Fibroblast of lung (primary cell): ENCODE results near the gene TGFB2. TPM values are rescaled to one million over a fixed set of nuclear protein-coding genes. Genes with fewer than 3 reads are reported as not detected.

Experiments used
- DNase-seq, 2 donors: peaks; one replicate each; pipeline versions ENCODE4 v3.0.0 to v3.0.0-alpha.2; 2010; ENCODE audit warnings: low read depth in 2 of 2
- H2AFZ ChIP-seq: 2 replicates; pipeline ENCODE4 v1.5.1; 2012; ENCODE audit warnings: low read length, control low read depth, inconsistent platforms
- H3K27ac ChIP-seq: 2 replicates; pipeline ENCODE4 v1.5.1; 2011; ENCODE audit warnings: low read length, control low read depth; ENCODE audit not compliant: insufficient read depth
- H3K27me3 ChIP-seq: 2 replicates; pipeline ENCODE4 v1.5.1; 2011; ENCODE audit warnings: mild to moderate bottlenecking, low read length; ENCODE audit not compliant: control insufficient read depth, insufficient read depth
- H3K36me3 ChIP-seq: 2 replicates; pipeline ENCODE4 v1.5.1; 2011; ENCODE audit warnings: low read length; ENCODE audit not compliant: control insufficient read depth, insufficient read depth
- H3K4me1 ChIP-seq: 2 replicates; pipeline ENCODE4 v1.5.1; 2011; ENCODE audit warnings: low read length; ENCODE audit not compliant: control insufficient read depth, insufficient read depth; ENCODE audit errors: extremely low read depth
- H3K4me2 ChIP-seq: 2 replicates; pipeline ENCODE4 v1.5.1; 2011; ENCODE audit warnings: low read length, control low read depth; ENCODE audit not compliant: insufficient read depth; ENCODE audit errors: extremely low read depth
- H3K4me3 ChIP-seq, 4 experiments: fragments of 200-600 bp in 1 of 4; sonication (generic) in 1 of 4; replicated peaks in 1 of 4; 2 replicates each; pipeline ENCODE4 v1.5.1; 2011 to 2016; ENCODE audit warnings: low read length in 4 of 4, low read depth in 3 of 4, mild to moderate bottlenecking in 3 of 4, control low read depth in 2 of 4, inconsistent platforms in 1 of 4, mixed read lengths in 1 of 4; ENCODE audit not compliant: insufficient read depth in 1 of 4; ENCODE audit errors: control extremely low read depth in 1 of 4
- H3K79me2 ChIP-seq: 2 replicates; pipeline ENCODE4 v1.5.1; 2012; ENCODE audit warnings: mild to moderate bottlenecking, low read length, inconsistent platforms; ENCODE audit not compliant: control insufficient read depth, insufficient read depth
- H3K9ac ChIP-seq: 2 replicates; pipeline ENCODE4 v1.5.1; 2011; ENCODE audit warnings: mild to moderate bottlenecking, low read length, control low read depth; ENCODE audit not compliant: insufficient read depth
- H3K9me3 ChIP-seq: 2 replicates; pipeline ENCODE4 v1.5.1; 2012; ENCODE audit warnings: low read depth, low read length; ENCODE audit not compliant: control insufficient read depth, insufficient read depth
- H4K20me1 ChIP-seq: 2 replicates; pipeline ENCODE4 v1.5.1; 2011; ENCODE audit warnings: low read length; ENCODE audit not compliant: control insufficient read depth, insufficient read depth; ENCODE audit errors: extremely low read depth
- CTCF ChIP-seq, 2 donors: IDR thresholded peaks in 1 of 2; conservative IDR thresholded peaks in 1 of 2; 1 replicate in 1 of 2; 2 replicates in 1 of 2; pipeline ENCODE4 v1.5.1; 2011 to 2012; ENCODE audit warnings: low read length in 2 of 2, control low read depth in 1 of 2, inconsistent platforms in 1 of 2, low read depth in 1 of 2, mild to moderate bottlenecking in 1 of 2
- EZH2 ChIP-seq: IDR thresholded peaks from 2 replicates; pipeline ENCODE4 v1.5.1; 2012; ENCODE audit warnings: low read length, control low read depth, mild to moderate bottlenecking; ENCODE audit errors: missing control alignments
- polyA plus RNA-seq, 2 donors: library from polyadenylated mRNA; depleted of rRNA in 1 of 2; stranded (reverse) in 1 of 2; unstranded in 1 of 2; fragments of >200 nt; gene quantifications; 2 replicates each; pipeline ENCODE4 v1.2.1, GENCODE V29; 2011 to 2012; ENCODE audit warnings: missing spikeins in 1 of 2
- total RNA-seq: library from RNA; depleted of rRNA; stranded (reverse); fragments of >200 nt; gene quantifications from 2 replicates; pipeline ENCODE4 v1.2.1, GENCODE V29; 2014

The TGFB2 gene
- total and polyA plus RNA-seq, 2 donors (not counting 1 experiment from before 2014, with no cell fraction given), result 13.9 to 29.1 TPM

- no peaks in the 10 kb centered on the region for H3K79me2 ChIP-seq
- no peak for DNase-seq
- no peak overlapping the region for H3K27ac ChIP-seq
- H4K20me1 ChIP-seq, result no peaks in the 10 kb centered on the region
- H3K4me3 ChIP-seq, result no peak overlapping the region
- no peaks in the 10 kb centered on the region for H3K4me1 ChIP-seq
- H3K9ac ChIP-seq, result no peak overlapping the region
- H3K36me3 ChIP-seq, result no peaks in the 10 kb centered on the region
- TF ChIP-seq EZH2 (no peak), CTCF (conservative IDR thresholded peaks at IDR 0.05 in 1 of 2, IDR thresholded peaks at IDR 0.05 in 1 of 2; ENCODE audit: low read depth in 1 of 2, low read length in 2 of 2) (no peak)
- no peaks in the 10 kb centered on the region for H3K27me3 ChIP-seq
- H3K9me3 ChIP-seq, result no peaks in the 10 kb centered on the region
- no peak overlapping the region for H2AFZ ChIP-seq
- H3K4me2 ChIP-seq, result no peak overlapping the region
Measured at GRCh38 chr1:218443255-218443654, 98.1 kb downstream of the TGFB2 start.

- no peak overlapping the region for H3K27ac ChIP-seq
- no peaks in the 10 kb centered on the region for H3K79me2 ChIP-seq
- H3K9ac ChIP-seq, result no peak overlapping the region
- no peak overlapping the region for H3K4me2 ChIP-seq
- H3K36me3 ChIP-seq, result no peaks in the 10 kb centered on the region
- H3K4me1 ChIP-seq, result no peaks in the 10 kb centered on the region
- DNase-seq, result no peak
- no peaks in the 10 kb centered on the region for H4K20me1 ChIP-seq
- H3K27me3 ChIP-seq, result no peaks in the 10 kb centered on the region
- no peaks in the 10 kb centered on the region for H3K9me3 ChIP-seq
- no peak overlapping the region for H3K4me3 ChIP-seq
- no peak overlapping the region for H2AFZ ChIP-seq
- TF ChIP-seq EZH2 (no peak), CTCF (conservative IDR thresholded peaks at IDR 0.05 in 1 of 2, IDR thresholded peaks at IDR 0.05 in 1 of 2; ENCODE audit: low read depth in 1 of 2, low read length in 2 of 2) (no peak)
Measured at GRCh38 chr1:218444173-218444572, 99.0 kb downstream of the TGFB2 start.

- no peak overlapping the region for H2AFZ ChIP-seq
- no peak for TF ChIP-seq CTCF (conservative IDR thresholded peaks at IDR 0.05 in 1 of 2, IDR thresholded peaks at IDR 0.05 in 1 of 2; ENCODE audit: low read depth in 1 of 2, low read length in 2 of 2)
- no peak for TF ChIP-seq EZH2
- H4K20me1 ChIP-seq, result no peaks in the 10 kb centered on the region
- no peaks in the 10 kb centered on the region for H3K27me3 ChIP-seq
- no peaks in the 10 kb centered on the region for H3K36me3 ChIP-seq
- no peak overlapping the region for H3K27ac ChIP-seq
- H3K4me3 ChIP-seq, result no peak overlapping the region
- H3K9me3 ChIP-seq, result no peaks in the 10 kb centered on the region
- no peaks in the 10 kb centered on the region for H3K79me2 ChIP-seq
- H3K4me1 ChIP-seq, result no peaks in the 10 kb centered on the region
- H3K9ac ChIP-seq, result no peak overlapping the region
- DNase-seq, result no peak
- no peak overlapping the region for H3K4me2 ChIP-seq
Measured at GRCh38 chr1:218444588-218444987, 99.5 kb downstream of the TGFB2 start.
